NB4 (cell line): ENCODE results near the gene CNGA3.
A peak's percentile ranks its signal among the peaks of the same experiment; 100 is the strongest.

ENCODE experiments used
- DNase-seq: peaks from one replicate; pipeline ENCODE4 v3.0.0; 2010; ENCODE audit warnings: low read depth
- H3K4me3 ChIP-seq: one replicate; pipeline ENCODE4 v1.5.1; 2011; ENCODE audit warnings: mild to moderate bottlenecking, low read depth, low read length, moderate library complexity
- CTCF ChIP-seq: IDR thresholded peaks from one replicate; pipeline ENCODE4 v1.5.1; 2012; ENCODE audit warnings: low read depth, low read length
- MAX ChIP-seq: IDR thresholded peaks from 2 replicates; pipeline ENCODE4 v1.6.1; 2011; ENCODE audit warnings: low read depth, low read length
- MYC ChIP-seq: IDR thresholded peaks from 2 replicates; pipeline ENCODE4 v1.6.1; 2011; ENCODE audit warnings: low read depth, low read length
- POLR2A ChIP-seq: IDR thresholded peaks from 2 replicates; pipeline ENCODE4 v1.6.1; 2011; ENCODE audit warnings: mild to moderate bottlenecking; ENCODE audit not compliant: insufficient read length; ENCODE audit errors: extremely low read depth

The CNGA3 gene

GRCh38 chr2:98385050-98385699 is 38.9 kb downstream of the CNGA3 start:
- no peak overlapping the region for H3K4me3 ChIP-seq
- TF ChIP-seq MYC (no peak; the same call in 1 of the 2 replicates), POLR2A (no peak), CTCF (peak; percentile 99), MAX (peak; percentile 25; the same call in 1 of the 2 replicates)
- peak; percentile 83 for DNase-seq

- no peak for TF ChIP-seq POLR2A
- TF ChIP-seq CTCF: no peak
- no peak for TF ChIP-seq MAX
- TF ChIP-seq MYC: no peak
- no peak overlapping the region for H3K4me3 ChIP-seq
- no peak for DNase-seq
Observed at GRCh38 chr2:98387478-98387877, 41.2 kb downstream of the CNGA3 start.

GRCh38 chr2:98388081-98388480 is 41.8 kb downstream of the CNGA3 start:
- no peak for DNase-seq
- no peak for TF ChIP-seq MYC
- TF ChIP-seq MAX: no peak
- no peak for TF ChIP-seq CTCF
- TF ChIP-seq POLR2A: no peak
- H3K4me3 ChIP-seq: no peak overlapping the region

- DNase-seq: no peak
- TF ChIP-seq MYC (no peak), POLR2A (no peak)
- H3K4me3 ChIP-seq: no peak overlapping the region
Observed at GRCh38 chr2:98388601-98389250, 42.5 kb downstream of the CNGA3 start.

DNA sequence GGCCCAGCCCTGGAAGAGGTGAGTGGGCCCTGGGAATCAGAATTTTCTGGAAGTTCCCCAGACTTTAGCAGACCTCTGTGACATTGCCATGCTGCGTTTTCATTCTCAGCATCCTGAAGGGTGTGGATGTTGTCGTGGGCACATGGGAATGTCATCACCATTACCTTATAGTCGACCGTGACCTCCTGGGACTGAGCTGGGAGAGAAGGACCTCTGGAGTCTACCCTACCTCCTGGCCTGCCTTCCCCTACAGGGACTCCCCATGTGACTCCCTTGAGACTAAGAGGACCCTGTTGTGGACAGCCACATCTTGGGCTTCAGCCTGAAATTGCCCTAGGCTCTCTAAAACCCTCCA is 43.0 kb downstream of the CNGA3 start:
- DNase-seq: no peak
- H3K4me3 ChIP-seq: no peak overlapping the region
- TF ChIP-seq POLR2A (no peak), MYC (no peak), MAX (no peak), CTCF (no peak)

GRCh38 chr2:98390571-98391476 is 44.6 kb downstream of the CNGA3 start:
- H3K4me3 ChIP-seq: no peak overlapping the region
- DNase-seq: no peak
- no peak for TF ChIP-seq CTCF
